Activated CD4-positive, CD25-positive, alpha-beta regulatory T cell treated with anti-CD3 and anti-CD28 coated beads, Interleukin-2, amount 50 U/mL, for 24 hours (primary cell): ENCODE results near the gene PPP1R15A.
"Not testable (repeated sequence)": the region's sequence is repeated elsewhere in the genome, so short reads cannot be mapped to it uniquely, and the experiment has no call there.

Experiments used
- ATAC-seq, 2 donors: fragments of 150-1000 bp; cut with Tn5 transposase; one replicate each; pipeline ENCODE4 v1.10.0; 2021; ENCODE audit warnings: mild to moderate bottlenecking in 1 of 2, moderate library complexity in 1 of 2

Gene PPP1R15A

GRCh38 chr19:48859711-48860572 is 12.3 kb upstream of the PPP1R15A start:
- ATAC-seq, result no peak

DNA sequence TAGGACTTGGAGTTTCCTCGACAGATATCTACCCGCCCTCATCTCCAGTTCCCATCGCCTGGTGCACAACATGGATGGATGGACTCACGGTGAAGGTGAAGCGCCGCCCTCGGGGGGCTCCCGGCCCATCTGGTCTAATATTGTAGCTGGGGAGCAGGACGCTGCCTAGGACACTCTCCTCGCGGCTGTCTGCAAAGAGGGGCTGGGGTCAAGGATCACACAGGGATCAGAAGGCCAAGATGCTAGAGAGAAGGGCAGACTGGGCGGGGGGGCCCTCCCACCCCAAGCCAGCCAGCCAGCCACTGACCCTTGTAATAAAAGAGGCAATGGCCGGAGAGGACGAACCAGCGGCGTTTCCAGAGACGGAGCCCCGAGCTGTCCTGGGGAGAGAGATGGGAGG is 10.9 kb upstream of the PPP1R15A start:
- no peak for ATAC-seq

DNA sequence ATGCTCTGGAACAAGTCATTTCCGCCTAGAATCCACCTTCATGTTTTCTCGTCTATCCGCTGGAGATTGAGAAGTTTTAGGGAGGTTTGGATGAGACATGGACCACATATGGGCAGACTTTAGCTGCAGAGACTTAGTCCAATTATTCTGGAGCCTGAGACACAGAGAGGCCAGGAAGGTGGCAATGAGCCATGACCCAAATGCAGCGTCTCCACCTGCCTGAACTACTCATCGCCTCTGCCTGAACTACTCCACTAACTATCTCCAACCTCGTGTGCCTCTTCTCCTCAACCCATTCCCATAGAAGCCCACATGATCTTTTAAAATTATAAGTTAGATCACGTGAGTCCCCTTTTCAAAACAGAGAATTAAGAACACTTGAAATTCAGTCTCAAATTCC is 9.4 kb upstream of the PPP1R15A start:
- no peak for ATAC-seq

- no peak for ATAC-seq
Measured at GRCh38 chr19:48866692-48867091, 5.5 kb upstream of the PPP1R15A start.

DNA sequence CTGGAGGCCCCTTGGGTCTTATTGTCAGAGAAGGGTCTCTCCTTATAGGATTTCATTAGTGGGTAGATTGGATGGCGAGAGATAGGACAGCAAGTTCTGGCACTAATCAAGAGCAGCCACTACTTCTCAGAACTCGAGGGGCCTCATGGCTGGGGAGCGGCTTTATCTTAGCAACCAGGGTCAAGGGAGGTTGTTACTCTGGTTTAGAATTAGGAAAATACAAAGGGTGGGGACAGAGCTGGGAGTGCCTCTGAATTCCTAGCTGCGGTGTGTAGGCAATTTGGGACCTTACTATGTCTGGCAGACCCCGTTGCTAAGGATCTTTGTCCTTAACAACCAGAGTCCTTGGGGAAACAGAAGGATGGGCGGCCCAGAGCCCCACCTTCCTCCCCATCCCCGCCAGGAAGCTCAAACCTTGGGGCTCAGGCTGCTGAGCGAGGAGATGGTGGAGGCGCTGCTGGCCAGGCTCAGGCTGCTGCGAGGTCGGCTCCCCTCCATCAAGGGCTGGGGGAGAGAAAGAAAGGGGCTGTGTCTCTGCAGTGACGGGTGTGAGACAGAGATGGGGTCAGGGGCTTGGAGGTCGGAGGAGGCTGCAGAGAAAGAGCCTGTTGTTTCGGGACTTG is 5.0 kb upstream of the PPP1R15A start:
- ATAC-seq, result no peak

DNA sequence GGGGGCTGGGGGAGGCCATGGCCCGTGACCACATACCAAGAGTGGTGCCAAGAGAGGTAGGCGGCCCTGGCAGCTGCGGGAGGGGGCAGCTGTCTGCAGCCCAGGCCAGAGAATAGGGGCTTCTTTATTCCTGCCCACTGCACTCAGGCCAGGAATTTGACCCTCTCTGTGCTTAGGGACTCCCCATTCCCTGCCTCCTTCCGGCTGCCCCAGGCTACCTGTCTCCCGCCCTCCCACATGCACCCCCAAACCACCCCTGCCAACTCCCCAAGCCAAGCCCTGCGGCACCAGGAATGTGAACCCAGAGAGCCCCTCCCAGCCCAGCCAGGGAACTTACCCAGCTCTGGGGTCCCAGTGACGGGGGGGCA is 4.5 kb upstream of the PPP1R15A start:
- no peak for ATAC-seq

- ATAC-seq, result no peak
Measured at GRCh38 chr19:48868114-48868886, 3.9 kb upstream of the PPP1R15A start, which contains the start of gene PLEKHA4. TSS of gene PLEKHA4 (minus strand) at chr19:48868617. CDS start at chr19:48867620, 997 bp downstream.

DNA sequence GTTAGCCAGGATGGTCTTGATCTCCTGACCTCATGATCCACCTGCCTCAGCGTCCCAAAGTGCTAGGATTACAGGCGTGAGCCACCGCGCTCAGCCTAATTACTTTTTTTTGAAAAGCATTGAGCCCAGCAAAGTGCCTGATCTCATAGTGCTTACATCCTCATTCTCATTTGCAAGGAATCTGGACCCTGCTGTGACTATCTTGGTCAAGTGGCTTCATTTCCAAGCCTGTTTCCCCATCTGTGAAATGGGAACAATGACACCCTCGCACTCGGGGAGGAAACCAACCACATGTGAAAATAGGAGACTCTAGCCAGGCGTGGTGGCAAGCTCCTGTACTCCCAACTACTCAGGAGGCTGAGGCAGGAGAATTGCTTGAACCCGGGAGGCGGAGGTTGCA is 2.2 kb upstream of the PPP1R15A start:
- ATAC-seq, result no peak

DNA sequence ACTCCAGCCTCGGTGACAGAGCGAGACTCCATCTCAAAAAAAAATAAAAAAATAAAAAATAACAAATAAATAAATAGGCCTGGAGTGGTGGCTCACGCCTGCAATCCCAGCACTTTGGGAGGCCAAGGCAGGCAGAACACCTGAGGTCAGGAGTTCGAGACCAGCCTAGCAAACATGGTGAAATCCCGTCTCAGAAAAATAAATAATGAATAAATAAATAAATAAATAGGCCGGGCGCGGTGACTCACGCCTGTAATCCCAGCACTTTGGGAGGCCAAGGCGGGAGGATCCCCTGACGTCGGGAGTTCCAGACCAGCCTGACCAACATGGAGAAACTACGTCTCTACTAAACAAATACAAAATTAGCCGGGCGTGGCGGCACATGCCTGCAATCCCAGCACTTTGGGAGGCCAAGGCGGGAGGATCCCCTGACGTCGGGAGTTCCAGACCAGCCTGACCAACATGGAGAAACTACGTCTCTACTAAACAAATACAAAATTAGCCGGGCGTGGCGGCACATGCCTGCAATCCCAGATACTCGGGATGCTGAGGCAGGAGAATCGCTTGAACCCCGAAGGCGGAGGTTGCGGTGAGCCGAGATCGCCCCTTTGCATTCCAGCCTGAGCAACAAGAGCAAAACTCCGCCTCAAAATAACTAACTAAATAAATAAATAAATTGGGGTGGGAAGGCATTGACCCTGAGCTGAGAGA is 595 bp upstream of the PPP1R15A start:
- not testable (repeated sequence) for ATAC-seq

- peak; percentile 39 to 42 for ATAC-seq
Measured at GRCh38 chr19:48872884-48873475, 759 bp downstream of the PPP1R15A start.

GRCh38 chr19:48873476-48874302 is 1.5 kb downstream of the PPP1R15A start:
- no peak for ATAC-seq

DNA sequence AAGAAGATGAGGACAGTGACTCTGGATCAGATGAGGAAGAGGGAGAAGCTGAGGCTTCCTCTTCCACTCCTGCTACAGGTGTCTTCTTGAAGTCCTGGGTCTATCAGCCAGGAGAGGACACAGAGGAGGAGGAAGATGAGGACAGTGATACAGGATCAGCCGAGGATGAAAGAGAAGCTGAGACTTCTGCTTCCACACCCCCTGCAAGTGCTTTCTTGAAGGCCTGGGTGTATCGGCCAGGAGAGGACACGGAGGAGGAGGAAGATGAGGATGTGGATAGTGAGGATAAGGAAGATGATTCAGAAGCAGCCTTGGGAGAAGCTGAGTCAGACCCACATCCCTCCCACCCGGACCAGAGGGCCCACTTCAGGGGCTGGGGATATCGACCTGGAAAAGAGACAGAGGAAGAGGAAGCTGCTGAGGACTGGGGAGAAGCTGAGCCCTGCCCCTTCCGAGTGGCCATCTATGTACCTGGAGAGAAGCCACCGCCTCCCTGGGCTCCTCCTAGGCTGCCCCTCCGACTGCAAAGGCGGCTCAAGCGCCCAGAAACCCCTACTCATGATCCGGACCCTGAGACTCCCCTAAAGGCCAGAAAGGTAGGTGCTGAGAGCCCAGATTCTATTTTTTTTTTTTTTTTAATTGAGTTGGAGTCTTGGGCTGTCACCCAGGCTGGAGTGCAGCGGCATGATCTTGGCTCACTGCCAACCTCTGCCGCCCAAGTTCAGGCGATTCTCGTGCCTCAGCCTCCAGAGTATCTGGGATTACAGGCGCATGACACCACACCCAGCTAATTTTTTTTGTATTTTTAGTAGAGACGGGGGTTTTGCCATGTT is 2.3 kb downstream of the PPP1R15A start:
- ATAC-seq, result no peak

- not testable (repeated sequence) for ATAC-seq
Measured at GRCh38 chr19:48876043-48876981, 4.1 kb downstream of the PPP1R15A start.

- no peak for ATAC-seq
Measured at GRCh38 chr19:48877855-48878195, 5.6 kb downstream of the PPP1R15A start.

DNA sequence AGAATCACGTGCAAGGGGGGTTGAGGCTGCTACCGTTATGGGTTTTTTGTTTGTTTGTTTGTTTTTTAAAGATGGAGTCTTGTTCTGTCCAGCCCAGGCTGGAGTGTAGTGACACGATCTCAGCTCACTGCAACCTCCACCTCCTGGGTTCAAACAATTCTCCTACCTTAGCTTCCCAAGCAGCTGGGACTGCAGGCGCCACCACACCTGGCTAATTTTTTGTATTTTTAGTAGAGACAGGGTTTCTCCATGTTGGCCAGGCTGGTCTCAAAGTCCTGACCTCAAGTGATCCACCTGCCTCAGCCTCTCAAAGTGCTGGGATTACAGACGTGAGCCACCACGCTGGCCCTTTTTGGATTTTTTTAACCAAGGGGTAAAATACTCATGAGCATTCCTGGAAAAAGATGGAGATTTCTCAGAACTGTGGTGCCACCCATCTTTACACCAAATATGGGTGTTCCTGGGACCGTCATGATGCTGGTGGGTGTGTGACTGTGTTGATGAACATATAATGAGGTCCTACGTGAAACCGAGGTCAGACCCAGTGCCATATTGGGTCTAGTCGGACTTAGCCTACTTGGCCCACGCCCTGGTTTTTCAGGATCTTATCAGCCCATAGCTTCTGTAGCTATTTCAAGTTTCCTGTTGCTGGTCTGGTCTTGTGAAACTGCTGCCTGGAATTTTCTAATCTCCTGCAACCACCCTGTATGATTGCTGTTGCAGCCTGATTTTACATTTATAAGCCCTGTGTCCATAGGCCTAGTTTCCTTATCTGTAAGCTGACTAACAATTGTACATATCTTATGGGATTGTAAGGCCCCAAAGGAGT is 6.2 kb downstream of the PPP1R15A start:
- ATAC-seq, result no peak

DNA sequence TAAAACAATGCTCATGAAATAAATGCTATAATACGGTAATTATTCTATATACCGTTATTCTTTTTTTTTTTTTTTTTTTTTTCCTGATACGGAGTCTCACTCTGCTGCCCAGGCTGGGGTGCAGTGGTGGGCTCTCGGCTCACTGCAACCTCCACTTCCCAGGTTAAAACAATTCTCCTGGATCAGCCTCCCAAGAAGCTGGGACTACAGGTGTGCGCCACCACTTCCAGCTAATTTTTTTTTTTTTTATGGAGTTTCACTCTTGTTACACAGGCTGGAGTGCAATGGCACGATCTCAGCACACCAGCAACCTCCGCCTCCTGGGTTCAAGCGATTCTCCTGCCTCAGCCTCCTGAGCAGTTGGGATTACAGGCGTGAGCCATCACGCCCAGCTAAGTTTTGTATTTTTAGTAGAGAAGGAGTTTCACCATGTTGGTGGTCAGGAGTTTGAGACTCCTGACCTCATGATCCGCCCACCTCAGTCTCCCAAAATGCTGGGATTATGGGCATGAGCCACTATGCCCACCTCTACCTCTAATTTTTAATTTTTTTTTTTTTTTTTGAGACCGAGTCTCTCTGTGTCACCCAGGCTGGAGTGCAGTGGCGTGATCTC is 6.9 kb downstream of the PPP1R15A start:
- ATAC-seq, result no peak

DNA sequence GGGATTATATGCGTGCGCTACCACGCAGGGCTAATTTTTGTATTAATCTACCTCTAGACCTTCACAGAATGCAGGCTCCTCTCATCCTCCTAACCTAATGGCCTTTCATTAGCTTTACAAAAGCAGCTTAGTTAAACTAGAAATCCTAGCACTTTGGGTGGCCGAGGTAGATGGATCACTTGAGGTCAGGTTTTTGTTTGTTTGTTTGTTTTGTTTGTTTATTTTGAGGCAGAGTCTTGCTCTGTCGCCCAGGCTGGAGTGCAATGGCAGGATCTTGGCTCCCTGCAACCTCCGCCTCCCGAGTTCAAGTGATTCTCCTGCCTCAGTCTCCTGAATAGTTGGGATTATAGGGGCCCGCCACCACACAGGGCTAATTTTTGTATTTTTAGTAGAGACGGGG is 7.5 kb downstream of the PPP1R15A start:
- not testable (repeated sequence) for ATAC-seq
